ENCODE measurements around the gene OR6N1.

OR6N1 gene, protein sequence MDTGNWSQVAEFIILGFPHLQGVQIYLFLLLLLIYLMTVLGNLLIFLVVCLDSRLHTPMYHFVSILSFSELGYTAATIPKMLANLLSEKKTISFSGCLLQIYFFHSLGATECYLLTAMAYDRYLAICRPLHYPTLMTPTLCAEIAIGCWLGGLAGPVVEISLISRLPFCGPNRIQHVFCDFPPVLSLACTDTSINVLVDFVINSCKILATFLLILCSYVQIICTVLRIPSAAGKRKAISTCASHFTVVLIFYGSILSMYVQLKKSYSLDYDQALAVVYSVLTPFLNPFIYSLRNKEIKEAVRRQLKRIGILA

GRCh38 chr1:158771950-158772866, at the start of gene OR6N1:
OR6N1 (minus strand) TSS chr1:158772195; CDS start chr1:158766682, 5,513 bp downstream.
- no peak for DNase-seq (ENCODE audit: low spot score)

DNA sequence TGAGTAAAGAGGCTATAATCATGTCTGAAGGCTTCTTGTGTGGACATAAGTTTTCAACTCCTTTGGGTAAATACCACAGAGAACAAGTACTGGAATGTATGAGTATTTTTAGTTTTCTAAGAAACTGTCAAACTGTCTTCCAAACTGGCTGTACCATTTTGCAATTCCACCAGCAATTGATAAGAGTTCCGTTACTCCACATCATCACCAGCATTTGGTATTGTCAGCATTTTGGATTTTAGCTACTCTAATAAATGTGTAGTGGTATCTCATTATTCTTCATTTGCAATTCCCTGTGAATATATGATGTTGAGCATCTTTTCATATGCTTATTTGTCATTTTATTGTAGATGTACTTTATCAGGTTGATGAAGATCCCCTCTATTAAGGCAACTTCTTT, 49.7 kb upstream of the OR6N1 start:
- no peak for DNase-seq (ENCODE audit: low spot score)

DNA sequence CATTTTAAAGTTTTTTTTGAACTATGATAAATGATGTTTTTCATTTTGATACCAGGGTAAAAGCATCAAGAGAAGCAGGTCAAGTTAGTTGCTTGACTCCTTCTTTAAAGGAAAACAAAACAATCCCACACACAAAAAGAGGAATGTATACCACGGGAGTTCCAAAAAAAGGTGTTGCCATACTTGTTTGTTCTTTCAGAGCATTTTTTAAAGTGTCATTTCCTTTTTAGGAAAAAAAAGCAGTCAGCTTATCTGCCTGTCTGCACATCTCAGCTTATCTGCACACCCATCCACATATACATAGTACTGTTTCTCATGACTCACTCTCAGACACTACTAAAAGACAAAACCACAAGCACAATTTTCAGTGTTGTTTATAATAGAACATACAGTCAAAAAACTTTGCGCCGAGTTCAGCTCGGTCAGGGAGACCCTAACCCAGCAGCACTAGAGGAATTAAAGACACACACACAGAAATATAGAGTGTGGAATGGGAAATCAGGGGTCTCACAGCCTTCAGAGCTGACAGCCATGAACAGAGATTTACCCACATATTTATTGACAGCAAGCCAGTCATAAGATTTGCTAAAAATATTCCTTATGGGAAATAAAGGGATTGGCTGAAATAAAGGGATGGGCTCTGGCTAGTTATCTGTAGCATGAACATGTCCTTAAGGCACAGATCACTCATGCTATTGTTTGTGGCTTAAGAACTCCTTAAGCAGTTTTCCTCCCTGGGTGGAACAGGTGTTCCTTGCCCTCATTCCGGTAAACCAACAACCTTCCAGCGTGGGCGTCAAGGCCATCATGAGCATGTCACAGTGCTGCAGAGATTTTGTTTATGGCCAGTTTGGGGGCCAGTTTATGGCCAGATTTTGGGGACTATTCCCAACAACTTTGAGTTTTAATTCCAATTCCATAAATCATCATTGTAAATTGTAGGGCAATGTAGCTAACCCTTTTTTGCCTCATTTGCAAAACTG, 47.8 kb upstream of the OR6N1 start:
- DNase-seq (ENCODE audit: low spot score), result peak; percentile 41

DNA sequence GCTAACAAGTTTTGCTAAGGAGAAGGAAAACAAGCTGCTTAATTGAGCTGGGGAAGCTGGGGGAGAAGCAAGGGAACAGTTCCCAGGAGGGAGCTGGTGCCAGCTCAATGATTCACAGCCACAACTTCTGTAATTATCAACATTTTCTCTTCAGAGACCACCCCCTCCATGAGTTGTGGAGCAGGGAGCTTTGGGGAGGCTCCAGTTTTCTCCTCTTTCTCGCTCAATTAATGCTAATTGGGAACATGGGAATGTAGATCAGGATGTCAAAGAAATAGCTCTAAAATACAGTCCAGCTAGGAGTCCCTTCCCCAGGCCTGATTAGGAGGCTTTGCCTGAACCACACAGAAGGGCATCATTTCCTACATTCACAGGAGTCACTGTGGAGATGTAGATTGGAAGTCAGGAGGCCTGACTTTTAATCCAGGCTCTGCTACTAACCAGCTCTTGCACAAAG, 47.0 kb upstream of the OR6N1 start:
- no peak for DNase-seq (ENCODE audit: low spot score)

- DNase-seq (ENCODE audit: low spot score), result no peak
Measured at GRCh38 chr1:158818560-158818959, 46.6 kb upstream of the OR6N1 start.

DNA sequence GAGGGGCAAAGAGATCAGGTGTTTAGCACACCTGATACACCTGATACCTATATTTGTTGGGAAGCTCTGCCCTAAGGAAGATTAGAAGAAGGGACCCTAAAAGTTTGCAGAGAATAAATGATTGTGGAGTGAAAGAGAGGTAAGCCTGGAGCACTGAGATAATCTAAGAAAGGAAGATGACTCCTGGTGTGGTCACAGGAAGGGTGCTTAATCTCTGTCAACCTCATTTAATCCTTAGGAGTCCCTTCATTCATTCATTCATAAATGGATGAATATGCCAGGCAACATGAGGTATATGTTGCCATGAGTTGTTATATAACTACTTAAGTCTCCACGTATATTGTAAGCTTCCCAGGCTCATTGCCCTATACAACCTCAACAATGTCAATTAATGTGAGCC, 43.0 kb upstream of the OR6N1 start:
- DNase-seq (ENCODE audit: low spot score), result no peak

DNA sequence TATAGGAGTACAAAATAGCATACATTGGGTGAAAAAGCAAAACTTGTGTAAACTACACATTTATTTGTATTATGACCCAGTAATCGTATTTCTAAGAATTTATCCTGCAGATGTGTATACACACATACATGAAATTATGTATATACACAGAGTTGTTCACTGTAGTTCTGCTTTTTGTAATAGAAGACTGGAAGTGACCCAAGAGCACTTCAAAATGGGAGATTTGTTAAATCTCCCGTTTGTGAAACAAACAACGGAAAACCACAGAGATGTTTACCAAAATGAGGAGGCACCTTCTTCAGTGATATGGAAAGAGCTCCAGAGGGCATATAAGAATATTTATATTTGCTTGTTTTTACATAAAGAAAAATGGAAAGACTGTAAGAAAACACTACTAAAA, 41.2 kb upstream of the OR6N1 start:
- no peak for DNase-seq (ENCODE audit: low spot score)

DNA sequence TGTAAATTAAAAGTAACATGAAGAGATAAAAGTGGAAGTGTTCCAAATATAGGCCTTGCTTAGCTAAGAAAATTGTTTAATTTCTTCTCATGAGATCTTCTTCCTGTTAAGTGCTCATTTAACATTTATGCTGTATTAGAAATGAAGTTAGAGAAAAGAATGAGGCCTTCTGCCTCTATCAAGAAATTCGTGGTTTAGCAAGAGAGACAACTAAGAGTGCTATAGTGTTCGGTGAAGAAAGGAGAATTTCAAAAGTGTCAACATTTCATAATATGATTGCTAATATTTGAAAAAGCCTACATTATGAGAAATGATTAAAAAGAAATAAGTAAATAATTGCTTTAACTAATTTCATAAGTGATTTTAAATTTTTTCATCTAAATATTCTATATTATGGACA, 40.3 kb upstream of the OR6N1 start:
- no peak for DNase-seq (ENCODE audit: low spot score)

DNA sequence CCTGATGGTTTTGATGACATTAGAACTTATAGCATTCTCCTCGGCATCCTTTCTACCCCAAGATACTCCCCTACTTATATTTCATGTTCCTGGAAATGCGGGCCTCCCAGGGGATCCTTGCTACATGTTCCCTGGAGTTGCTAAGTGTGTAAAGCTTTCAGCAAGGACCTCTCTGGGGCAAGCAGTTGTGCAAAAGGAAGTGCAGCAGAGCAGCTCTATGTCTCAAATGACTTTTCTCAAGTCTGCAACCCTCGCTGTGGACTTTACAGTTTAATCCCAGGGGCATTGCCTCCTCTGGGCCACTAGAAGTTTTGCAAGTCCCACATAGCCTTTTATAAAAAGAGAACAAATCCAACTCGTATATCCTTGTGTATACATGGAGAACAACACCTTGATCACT, 38.3 kb upstream of the OR6N1 start:
- no peak for DNase-seq (ENCODE audit: low spot score)

DNA sequence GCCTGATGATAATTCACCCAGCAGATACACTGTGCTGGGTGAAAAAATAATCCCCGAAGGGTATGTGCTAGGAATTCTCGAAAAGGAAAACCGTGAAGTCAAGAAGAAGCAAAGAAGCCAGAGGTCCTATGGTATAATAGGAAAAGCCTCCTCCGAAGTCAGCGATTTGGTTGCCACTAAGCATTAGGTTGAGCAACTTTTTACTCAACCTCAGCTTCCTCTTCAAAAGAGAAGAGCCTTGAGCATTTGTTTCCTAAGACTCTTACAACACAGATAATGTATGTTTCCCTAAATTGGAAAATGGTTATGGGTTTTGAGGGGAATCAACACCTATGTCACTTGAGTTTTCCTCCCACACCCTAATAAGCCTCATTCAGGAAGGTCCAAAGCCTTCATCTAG, 37.9 kb upstream of the OR6N1 start:
- DNase-seq (ENCODE audit: low spot score), result no peak

- no peak for DNase-seq (ENCODE audit: low spot score)
Measured at GRCh38 chr1:158809256-158809655, 37.3 kb upstream of the OR6N1 start.

DNA sequence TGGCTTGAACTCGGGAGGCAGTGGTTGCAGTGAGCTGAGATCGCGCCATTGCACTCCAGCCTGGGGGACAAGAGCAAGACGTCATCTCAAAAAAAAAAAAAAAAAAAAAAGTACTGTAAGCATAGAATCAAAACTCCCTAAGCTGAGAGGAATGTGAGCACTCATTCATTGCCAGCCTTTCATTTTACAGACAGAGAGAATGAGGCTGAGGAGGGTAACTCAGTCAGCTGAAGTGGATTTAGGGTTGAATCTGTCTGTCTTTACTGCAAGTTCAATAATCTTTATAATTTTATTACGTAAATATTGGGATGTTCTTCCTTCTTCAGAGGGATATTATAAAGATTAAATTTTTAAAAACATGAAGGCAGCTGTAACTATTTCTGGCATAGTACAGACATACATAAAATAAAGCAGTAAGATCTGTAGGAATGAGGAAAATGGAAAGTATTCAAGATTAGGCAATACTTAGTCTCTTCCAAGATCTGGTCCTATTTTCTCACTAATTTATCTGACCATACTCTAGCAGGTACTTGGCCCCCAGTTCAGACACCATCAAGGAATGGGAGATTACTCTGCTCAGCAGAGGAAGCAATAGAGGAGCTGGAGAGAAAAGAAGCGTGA, 35.0 kb upstream of the OR6N1 start:
- no peak for DNase-seq (ENCODE audit: low spot score)

DNA sequence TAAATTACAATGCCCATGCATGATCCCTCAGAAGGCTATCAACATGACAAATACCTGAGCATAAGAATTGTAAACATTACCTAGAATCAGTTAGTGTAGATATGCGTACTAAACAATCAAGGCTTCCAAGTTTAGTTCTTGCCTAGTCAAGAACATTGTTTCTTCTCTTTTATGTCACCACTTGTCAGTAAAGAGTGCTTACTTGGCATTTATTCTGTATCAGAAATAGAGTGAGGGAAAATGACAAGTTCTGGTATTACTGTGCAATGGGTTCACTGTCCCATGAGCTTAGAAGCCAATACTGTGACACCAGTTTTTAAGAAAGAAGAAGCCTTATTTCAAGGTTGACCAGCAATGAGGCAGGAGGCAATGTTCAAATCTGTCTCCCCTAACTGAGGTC, 31.7 kb upstream of the OR6N1 start:
- no peak for DNase-seq (ENCODE audit: low spot score)

- no peak for DNase-seq (ENCODE audit: low spot score)
Measured at GRCh38 chr1:158801396-158801795, 29.4 kb upstream of the OR6N1 start.

- no peak for DNase-seq (ENCODE audit: low spot score)
Measured at GRCh38 chr1:158800526-158800925, 28.5 kb upstream of the OR6N1 start.

DNA sequence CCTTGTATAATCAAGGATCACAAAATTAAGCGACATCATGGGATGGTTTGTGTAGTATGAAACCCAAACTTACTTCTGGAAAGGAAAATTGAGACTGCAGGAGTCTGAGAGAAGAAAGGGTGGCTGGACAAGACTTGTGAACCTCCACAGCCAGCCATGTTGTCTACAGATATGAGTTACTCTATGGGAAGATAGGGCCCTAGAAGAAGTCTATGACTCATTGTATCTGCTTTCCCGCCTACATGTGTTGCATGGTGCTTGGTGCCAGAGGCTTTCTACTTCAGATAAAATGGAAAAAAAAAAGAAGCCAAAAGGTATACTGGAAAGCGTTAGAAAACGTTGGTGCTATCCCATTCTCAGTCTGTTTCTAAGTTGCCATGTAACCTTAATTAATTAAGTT, 27.7 kb upstream of the OR6N1 start:
- no peak for DNase-seq (ENCODE audit: low spot score)

DNA sequence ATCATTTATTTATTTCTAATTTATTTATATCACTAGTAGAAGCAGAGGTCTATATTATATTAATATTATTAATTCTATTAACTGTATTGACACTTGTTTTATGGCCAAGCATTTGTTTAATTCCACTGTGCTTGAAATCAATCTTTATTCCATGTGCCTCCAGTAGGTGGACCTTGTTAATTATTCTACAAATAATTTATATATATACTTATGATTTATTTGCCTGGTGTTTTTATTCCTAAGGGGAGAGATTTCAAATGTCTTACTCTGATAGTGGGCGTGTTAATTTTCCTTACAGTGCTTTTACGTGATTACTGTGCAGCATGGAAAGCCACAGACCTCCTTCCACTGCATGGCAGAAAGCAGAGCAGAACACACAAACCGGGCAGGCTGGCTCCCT, 26.5 kb upstream of the OR6N1 start:
- no peak for DNase-seq (ENCODE audit: low spot score)

GRCh38 chr1:158794247-158794646, 22.3 kb upstream of the OR6N1 start:
- DNase-seq (ENCODE audit: low spot score), result no peak

- peak; percentile 40 for DNase-seq (ENCODE audit: low spot score)
Measured at GRCh38 chr1:158793604-158794003, 21.6 kb upstream of the OR6N1 start.

- DNase-seq (ENCODE audit: low spot score), result no peak
Measured at GRCh38 chr1:158781104-158781503, 9.1 kb upstream of the OR6N1 start, which contains the start of gene OR6N2. OR6N2 (minus strand) TSS chr1:158781204; CDS start chr1:158777635, 3,569 bp downstream.

GRCh38 chr1:158754420-158754819, 17.6 kb downstream of the OR6N1 start, which contains the start of gene OR6K6:
OR6K6 (plus strand) TSS chr1:158754720; CDS start chr1:158754888, 168 bp downstream.
- DNase-seq (ENCODE audit: low spot score), result no peak
